IMR-90 (cell line): ENCODE results near the gene CASTOR2. TPM values are rescaled to one million over a fixed set of nuclear protein-coding genes. Genes with fewer than 3 reads are reported as not detected.
"Not testable (repeated sequence)": the region's sequence is repeated elsewhere in the genome, so short reads cannot be mapped to it uniquely, and the experiment has no call there.

ENCODE experiments used
- ATAC-seq: fragments of 200-7000 bp; cut with Tn5 transposase; 2 replicates; pipeline ENCODE4 v1.9.1; 2020; ENCODE audit warnings: low read depth, mild to moderate bottlenecking, moderate library complexity
- BruUV-seq: library from RNA; stranded (reverse); fragments of 400-500 nt; replicated peaks from 2 replicates; lab custom pipeline; 2021; lab: Mats Ljungman, UMichigan
- CTCF ChIA-PET: fragments of 300-600 bp; formaldehyde crosslinking; extraction: SDS; loops from one replicate; lab custom pipeline; 2021; ENCODE audit warnings: antibody characterized with exemption; lab: Yijun Ruan, JAX
- POLR2A ChIA-PET: fragments of 300-600 bp; sonication (Branson Sonifier 250); formaldehyde crosslinking; loops from one replicate; lab custom pipeline; 2022; ENCODE audit warnings: antibody characterized with exemption; ENCODE audit not compliant: unreplicated experiment; lab: Charles Lee
- DNase-seq: peaks from one replicate; pipeline ENCODE4 v3.0.0; 2013
- H2AFZ ChIP-seq: replicated peaks from 2 replicates; pipeline ENCODE3; 2013; ENCODE audit warnings: low read length, mild to moderate bottlenecking; ENCODE audit not compliant: poor library complexity
- H2AK5ac ChIP-seq: 2 replicates; pipeline ENCODE4 v1.6.1; 2013; ENCODE audit warnings: low read depth, low read length, inconsistent platforms
- H2AK9ac ChIP-seq: replicated peaks from 2 replicates; pipeline ENCODE3; 2013; ENCODE audit warnings: mild to moderate bottlenecking, low read depth, low read length, moderate library complexity; ENCODE audit not compliant: poor library complexity
- H2BK120ac ChIP-seq: 2 replicates; pipeline ENCODE4 v1.6.1; 2013; ENCODE audit warnings: low read depth, low read length, inconsistent platforms
- H2BK15ac ChIP-seq: 3 replicates; pipeline ENCODE4 v1.6.1; 2013; ENCODE audit warnings: low read depth, low read length, inconsistent platforms
- H2BK20ac ChIP-seq: 2 replicates; pipeline ENCODE4 v1.6.1; 2013; ENCODE audit warnings: low read depth, mild to moderate bottlenecking, inconsistent platforms, low read length, moderate library complexity
- H2BK5ac ChIP-seq: 2 replicates; pipeline ENCODE4 v1.6.1; 2013; ENCODE audit warnings: mild to moderate bottlenecking, low read depth, low read length, inconsistent platforms; ENCODE audit not compliant: poor library complexity, severe bottlenecking
- H3K14ac ChIP-seq: replicated peaks from 2 replicates; pipeline ENCODE4 v1.6.1; 2013; ENCODE audit warnings: low read depth, low read length, inconsistent platforms
- H3K18ac ChIP-seq: 2 replicates; pipeline ENCODE4 v1.6.1; 2013; ENCODE audit warnings: low read depth, low read length, control low read depth
- H3K23ac ChIP-seq: 2 replicates; pipeline ENCODE4 v1.6.1; 2013; ENCODE audit warnings: low read depth, low read length, inconsistent platforms
- H3K27ac ChIP-seq: 2 replicates; pipeline ENCODE4 v1.5.1; 2013; ENCODE audit warnings: mild to moderate bottlenecking, control low read depth, low read length; ENCODE audit not compliant: insufficient read depth
- H3K27me3 ChIP-seq: 2 replicates; pipeline ENCODE4 v1.6.1; 2013; ENCODE audit warnings: low read length; ENCODE audit not compliant: control insufficient read depth, insufficient read depth
- H3K36me3 ChIP-seq: 2 replicates; pipeline ENCODE4 v1.6.1; 2013; ENCODE audit warnings: low read length, mixed read lengths; ENCODE audit not compliant: control insufficient read depth, insufficient read depth
- H3K4ac ChIP-seq: 2 replicates; pipeline ENCODE4 v1.6.1; 2013; ENCODE audit warnings: low read depth, low read length, inconsistent platforms
- H3K4me1 ChIP-seq: 2 replicates; pipeline ENCODE4 v1.6.1; 2013; ENCODE audit warnings: low read length, mixed read lengths; ENCODE audit not compliant: control insufficient read depth, insufficient read depth
- H3K4me2 ChIP-seq: 2 replicates; pipeline ENCODE4 v1.6.1; 2013; ENCODE audit warnings: low read depth, mild to moderate bottlenecking, control low read depth, low read length, moderate library complexity
- H3K4me3 ChIP-seq: 2 replicates; pipeline ENCODE4 v1.5.1; 2013; ENCODE audit warnings: low read depth, mild to moderate bottlenecking, control low read depth, low read length, moderate library complexity; ENCODE audit not compliant: insufficient read depth
- H3K56ac ChIP-seq: 2 replicates; pipeline ENCODE4 v1.6.1; 2013; ENCODE audit warnings: low read length, inconsistent platforms; ENCODE audit not compliant: insufficient read depth; ENCODE audit errors: extremely low read depth
- H3K79me1 ChIP-seq, 2 experiments: 2 replicates each; pipeline ENCODE4 v1.6.1; 2013; ENCODE audit warnings: low read length in 2 of 2, inconsistent platforms in 1 of 2, low read depth in 1 of 2
- H3K9ac ChIP-seq: 2 replicates; pipeline ENCODE4 v1.6.1; 2013; ENCODE audit warnings: low read depth, low read length, control low read depth
- H3K9me1 ChIP-seq: 2 replicates; pipeline ENCODE4 v1.6.1; 2013; ENCODE audit warnings: low read length, inconsistent platforms; ENCODE audit not compliant: insufficient read depth
- H3K9me3 ChIP-seq: 2 replicates; pipeline ENCODE4 v1.6.1; 2013; ENCODE audit warnings: low read length; ENCODE audit not compliant: control insufficient read depth, insufficient read depth
- H4K20me1 ChIP-seq: 2 replicates; pipeline ENCODE4 v1.6.1; 2013; ENCODE audit warnings: low read length, inconsistent platforms; ENCODE audit not compliant: insufficient read depth
- H4K5ac ChIP-seq: 2 replicates; pipeline ENCODE4 v1.6.1; 2013; ENCODE audit warnings: mild to moderate bottlenecking, low read depth, low read length, control low read depth
- H4K8ac ChIP-seq, 2 experiments: 2 replicates each; pipeline ENCODE4 v1.6.1; 2013; ENCODE audit warnings: low read depth in 2 of 2, low read length in 2 of 2, control low read depth in 1 of 2, inconsistent platforms in 1 of 2
- H4K91ac ChIP-seq: 2 replicates; pipeline ENCODE4 v1.6.1; 2013; ENCODE audit warnings: low read depth, low read length, inconsistent platforms; ENCODE audit not compliant: insufficient read depth
- WGBS, 2 experiments: methylation state at CpG; one replicate each; pipeline versions ENCODE4 v1.1.5 to v1.1.7; 2013; ENCODE audit warnings: missing lambda C conversion rate in 2 of 2; ENCODE audit not compliant: insufficient read length in 1 of 2; ENCODE audit errors: extremely low coverage in 2 of 2; 5-methylcytosine and 5-hydroxymethylcytosine counted together
- dilution Hi-C: fragments of 300-500 bp; cut with HindIII; formaldehyde crosslinking; loops from one replicate; pipeline ENCODE4 v1.14.3; 2018; ENCODE audit warnings: low sequenced_read_pairs; ENCODE audit not compliant: unreplicated experiment
- in situ Hi-C: fragments of 300-500 bp; cut with MboI; formaldehyde crosslinking; loops from 3 replicates; pipeline ENCODE4 v1.14.3; 2019; ENCODE audit warnings: low sequenced_read_pairs, inconsistent platforms, mixed read lengths
- intact Hi-C: fragments of 100-400 bp; cut with micrococcal nuclease; formaldehyde crosslinking; loops from 2 replicates; pipeline ENCODE4 v1.10.0; 2022
- polyA plus RNA-seq, 3 experiments: library from polyadenylated mRNA; depleted of rRNA; stranded (reverse); fragments of >200 nt; gene quantifications; 2 replicates each; pipeline ENCODE4 v1.2.3, GENCODE V29; 2012; ENCODE audit warnings: low replicate concordance in 1 of 3
- total RNA-seq: library from RNA; depleted of rRNA; stranded (reverse); fragments of >200 nt; gene quantifications from 2 replicates; pipeline ENCODE4 v1.2.3, GENCODE V29; 2012

CASTOR2 gene
- total and polyA plus RNA-seq, 2 of the 4 experiments (the other 2 are of a cell fraction) = 5.2 to 8.0 TPM

- in situ Hi-C loops, H2BK5ac ChIP-seq: not testable (repeated sequence)
Measured at GRCh38 chr7:74971431-74971830, 6.9 kb downstream of the CASTOR2 start.

GRCh38 chr7:74972377-74972776 is 7.9 kb downstream of the CASTOR2 start:
- H3K9me1 ChIP-seq, in situ Hi-C loops, H4K8ac ChIP-seq: not testable (repeated sequence)

More at GRCh38 chr7:74971431-74971830, 6.9 kb downstream of the CASTOR2 start:
- BruUV-seq, H3K56ac ChIP-seq, ATAC-seq, CTCF ChIA-PET, H3K14ac ChIP-seq, H3K18ac ChIP-seq, H4K20me1 ChIP-seq, H3K36me3 ChIP-seq, H3K27me3 ChIP-seq, H3K4ac ChIP-seq, H3K9ac ChIP-seq, H3K9me1 ChIP-seq, H3K4me2 ChIP-seq, POLR2A ChIA-PET, H2BK20ac ChIP-seq, H4K8ac ChIP-seq, H2AK9ac ChIP-seq, H3K23ac ChIP-seq, H2BK120ac ChIP-seq, H2AFZ ChIP-seq, H3K79me1 ChIP-seq, H3K9me3 ChIP-seq, intact Hi-C loops, H4K5ac ChIP-seq, H3K4me3 ChIP-seq, H2AK5ac ChIP-seq, H2BK15ac ChIP-seq, H3K4me1 ChIP-seq, dilution Hi-C loops, DNase-seq, H3K27ac ChIP-seq, H4K91ac ChIP-seq: not testable (repeated sequence)
- WGBS, 2 experiments = no CpG with 5 or more reads among the region's 4 CpGs

More at GRCh38 chr7:74972377-74972776, 7.9 kb downstream of the CASTOR2 start:
- H3K56ac ChIP-seq, H3K9me3 ChIP-seq, H3K4me1 ChIP-seq, H2BK120ac ChIP-seq, H3K79me1 ChIP-seq, H3K23ac ChIP-seq, H2AK9ac ChIP-seq, H3K4me3 ChIP-seq, H2BK20ac ChIP-seq, H3K9ac ChIP-seq, DNase-seq, H2BK15ac ChIP-seq, dilution Hi-C loops, H2AK5ac ChIP-seq, H3K4me2 ChIP-seq, H2BK5ac ChIP-seq, ATAC-seq, H2AFZ ChIP-seq, intact Hi-C loops, POLR2A ChIA-PET, BruUV-seq, CTCF ChIA-PET, H3K27me3 ChIP-seq, H3K36me3 ChIP-seq, H4K20me1 ChIP-seq, H3K4ac ChIP-seq, H4K91ac ChIP-seq, H3K18ac ChIP-seq, H3K14ac ChIP-seq, H4K5ac ChIP-seq, H3K27ac ChIP-seq: not testable (repeated sequence)
- WGBS, 2 experiments = no CpG with 5 or more reads among the region's 7 CpGs
